ENCODE results near the gene NUP155. TPM values are rescaled to one million over a fixed set of nuclear protein-coding genes. Genes with fewer than 3 reads are reported as not detected.
A peak's percentile ranks its signal among the peaks of the same experiment; 100 is the strongest.
"Not testable (repeated sequence)": the region's sequence is repeated elsewhere in the genome, so short reads cannot be mapped to it uniquely, and the experiment has no call there.

NUP155 gene
- 10 to 100 TPM in 2 of 3 donors, 1 to 10 TPM in 1; 5.8 to 33.4 (median 13.8) TPM for polyA plus RNA-seq

DNA sequence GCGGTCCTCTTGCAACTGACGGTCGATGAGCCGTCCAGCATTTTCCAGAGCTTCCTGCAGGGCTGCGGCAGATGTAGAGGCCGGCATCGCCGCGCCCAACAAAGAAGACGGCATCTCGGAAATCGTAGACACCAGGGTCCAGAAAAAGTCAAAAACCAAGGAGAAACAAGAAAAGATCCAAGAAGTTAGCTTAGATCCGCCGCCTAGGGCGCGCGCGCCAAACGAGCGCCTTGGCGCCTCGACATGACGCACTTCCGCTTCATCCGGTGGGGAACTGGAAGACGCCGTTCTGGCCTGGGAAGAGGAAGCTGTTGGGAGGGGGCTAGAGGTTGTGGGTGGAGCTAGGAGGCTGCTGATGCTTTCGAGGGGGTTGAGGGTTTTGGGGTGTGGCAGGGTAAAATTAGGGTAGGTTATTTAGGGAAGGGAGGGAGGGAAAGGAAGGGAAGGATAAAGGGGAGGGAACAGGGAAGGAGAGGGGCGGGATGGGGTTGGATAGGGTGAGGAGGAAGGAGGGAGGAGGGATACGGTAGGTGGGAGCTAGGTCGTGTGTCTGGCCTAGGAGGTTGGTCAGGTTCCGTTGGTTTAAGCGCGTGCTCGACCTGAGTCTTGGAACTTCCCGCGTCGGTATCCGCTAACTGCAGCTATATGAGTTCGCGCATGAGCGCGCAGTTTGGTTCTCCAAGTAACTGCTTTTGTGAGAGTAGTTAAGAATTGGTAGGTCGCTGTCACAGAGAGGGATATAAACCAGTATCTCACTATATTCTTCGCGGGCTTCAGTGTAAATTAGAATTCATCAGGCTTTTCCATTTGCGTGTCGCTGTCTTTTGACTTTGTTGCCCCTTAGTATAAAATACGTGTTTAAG, at the start of gene NUP155:
Gene NUP155, minus strand, starts transcription at position 243 of the 863 bp plus-strand sequence. Its CDS starts 129 bp downstream, at position 114.
- H3K4me1 Mint-ChIP-seq: peaks cover 32 to 41% of the 10 kb centered on the region in 2 donors
- H3K27me3 Mint-ChIP-seq (ENCODE audit: low read depth in 3 of 3): peaks cover 2 to 7% (median 6%) of the 10 kb centered on the region in 3 donors

GRCh38 chr5:37417347-37417746, 46.4 kb upstream of the NUP155 start:
- Mint-ChIP-seq H3K27me3 (ENCODE audit: low read depth in 3 of 3) (no peaks in the 10 kb centered on the region), H3K4me1 (peaks cover 0 to 2% of the 10 kb centered on the region in 2 donors), H3K27ac (peak overlapping the region in 1 of 6 donors; percentile 34), H3K9me3 (no peaks in the 10 kb centered on the region), H3K4me3 (no peak overlapping the region), H3K36me3 (peaks cover 11 to 20% (median 14%) of the 10 kb centered on the region in 3 donors)
- DNase-seq: no peak

More for the DNA sequence above, at the start of gene NUP155:
- H3K27ac Mint-ChIP-seq: peak within 1 kb of the TSS; percentile 90 to 97 (median 94)
- DNase-seq: peak; percentile 83 to 87 (median 85)
- no peaks in the 10 kb centered on the region for H3K36me3 Mint-ChIP-seq
- H3K9me3 Mint-ChIP-seq: no peaks in the 10 kb centered on the region
- peak within 1 kb of the TSS; percentile 95 to 98 (median 96) for H3K4me3 Mint-ChIP-seq

DNA sequence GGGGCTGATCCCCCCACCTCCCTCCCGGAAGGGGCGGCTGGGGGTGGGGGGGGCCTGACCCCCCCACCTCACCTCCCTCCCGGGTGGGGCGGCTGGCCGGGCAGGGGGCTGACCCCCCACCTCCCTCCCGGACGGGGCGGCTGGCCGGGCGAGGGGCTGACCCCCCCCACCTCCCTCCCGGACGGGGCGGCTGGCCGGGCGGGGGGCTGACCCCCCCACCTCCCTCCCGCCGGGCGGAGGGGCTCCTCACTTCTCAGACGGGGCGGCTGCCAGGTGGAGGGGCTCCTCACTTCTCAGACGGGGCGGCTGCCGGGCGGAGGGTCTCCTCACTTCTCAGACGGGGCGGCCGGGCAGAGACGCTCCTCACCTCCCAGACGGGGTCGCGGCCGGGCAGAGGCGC, 44.5 kb upstream of the NUP155 start:
- DNase-seq; H3K4me1 Mint-ChIP-seq; H3K27ac Mint-ChIP-seq; H3K9me3 Mint-ChIP-seq; H3K27me3 Mint-ChIP-seq (ENCODE audit: low read depth in 3 of 3); H3K4me3 Mint-ChIP-seq: not testable (repeated sequence)
- peaks cover 10 to 20% (median 15%) of the 10 kb centered on the region in 3 donors for H3K36me3 Mint-ChIP-seq

GRCh38 chr5:37412515-37412914, 41.6 kb upstream of the NUP155 start:
- no peak overlapping the region for H3K4me3 Mint-ChIP-seq
- H3K27me3 Mint-ChIP-seq (ENCODE audit: low read depth in 3 of 3): no peaks in the 10 kb centered on the region
- H3K4me1 Mint-ChIP-seq: peaks cover 0 to 2% of the 10 kb centered on the region in 2 donors
- no peaks in the 10 kb centered on the region for H3K9me3 Mint-ChIP-seq
- no peak overlapping the region for H3K27ac Mint-ChIP-seq
- no peak for DNase-seq
- peaks cover 8 to 20% (median 11%) of the 10 kb centered on the region in 3 donors for H3K36me3 Mint-ChIP-seq

- H3K36me3 Mint-ChIP-seq: peaks cover 10 to 28% (median 24%) of the 10 kb centered on the region in 3 donors
- no peaks in the 10 kb centered on the region for H3K27me3 Mint-ChIP-seq (ENCODE audit: low read depth in 3 of 3)
- no peak overlapping the region for H3K4me3 Mint-ChIP-seq
- DNase-seq: no peak
- H3K9me3 Mint-ChIP-seq: no peaks in the 10 kb centered on the region
- no peak overlapping the region for H3K27ac Mint-ChIP-seq
- H3K4me1 Mint-ChIP-seq: no peaks in the 10 kb centered on the region
Observed at GRCh38 chr5:37400501-37400900, 29.6 kb upstream of the NUP155 start.

- Mint-ChIP-seq H3K4me3 (no peak overlapping the region), H3K27me3 (ENCODE audit: low read depth in 3 of 3) (no peaks in the 10 kb centered on the region), H3K36me3 (peaks cover 17 to 37% (median 23%) of the 10 kb centered on the region in 3 donors), H3K9me3 (no peaks in the 10 kb centered on the region), H3K27ac (peak overlapping the region in 1 of 6 donors; percentile 8), H3K4me1 (peaks cover 1 to 6% of the 10 kb centered on the region in 2 donors)
- no peak for DNase-seq
Observed at GRCh38 chr5:37396352-37396751, 25.4 kb upstream of the NUP155 start.

GRCh38 chr5:37391591-37391990, 20.7 kb upstream of the NUP155 start:
- Mint-ChIP-seq H3K4me3 (no peak overlapping the region), H3K36me3 (peaks cover 12 to 22% (median 15%) of the 10 kb centered on the region in 3 donors), H3K4me1 (peaks cover 6 to 18% of the 10 kb centered on the region in 2 donors), H3K27ac (no peak overlapping the region), H3K9me3 (no peaks in the 10 kb centered on the region), H3K27me3 (ENCODE audit: low read depth in 3 of 3) (no peaks in the 10 kb centered on the region)
- no peak for DNase-seq

DNA sequence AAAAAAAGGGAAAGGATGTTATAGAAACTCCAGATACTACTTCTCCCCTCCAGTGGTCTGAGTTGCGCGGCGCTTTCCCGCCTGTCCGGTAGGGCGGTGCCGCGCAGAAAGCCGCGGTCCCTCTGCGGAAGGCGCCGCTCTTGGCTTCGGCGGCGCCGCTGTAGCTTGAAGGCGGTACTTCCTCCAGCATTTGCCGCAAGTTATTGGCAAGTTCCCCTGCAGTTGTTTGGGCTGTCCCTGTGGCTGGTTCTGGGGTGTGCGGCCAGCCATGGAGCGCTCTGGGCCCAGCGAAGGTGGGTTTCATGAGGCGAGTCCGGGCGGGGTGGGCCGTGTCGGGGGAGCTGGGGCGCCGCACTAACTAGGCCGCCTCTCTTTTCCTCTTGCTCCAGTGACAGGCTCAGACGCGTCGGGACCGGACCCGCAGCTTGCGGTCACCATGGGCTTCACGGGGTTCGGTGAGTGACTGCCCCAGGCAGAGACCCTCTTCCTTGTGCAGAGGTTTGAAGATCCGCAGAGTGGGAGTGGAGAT, 8.3 kb upstream of the NUP155 start, which contains the start of gene WDR70:
Gene WDR70, plus strand, starts transcription at position 219 of the 529 bp plus-strand sequence. Its CDS starts 50 bp downstream, at position 269.
- Mint-ChIP-seq H3K4me3 (peak within 1 kb of the TSS; percentile 91 to 96 (median 93)), H3K27ac (peak within 1 kb of the TSS; percentile 77 to 90 (median 82)), H3K4me1 (peaks cover 12 to 20% of the 10 kb centered on the region in 2 donors)
- H3K36me3 Mint-ChIP-seq; H3K27me3 Mint-ChIP-seq (ENCODE audit: low read depth in 3 of 3); H3K9me3 Mint-ChIP-seq: not testable (repeated sequence)
- DNase-seq: peak; percentile 74 to 82 (median 78)

DNA sequence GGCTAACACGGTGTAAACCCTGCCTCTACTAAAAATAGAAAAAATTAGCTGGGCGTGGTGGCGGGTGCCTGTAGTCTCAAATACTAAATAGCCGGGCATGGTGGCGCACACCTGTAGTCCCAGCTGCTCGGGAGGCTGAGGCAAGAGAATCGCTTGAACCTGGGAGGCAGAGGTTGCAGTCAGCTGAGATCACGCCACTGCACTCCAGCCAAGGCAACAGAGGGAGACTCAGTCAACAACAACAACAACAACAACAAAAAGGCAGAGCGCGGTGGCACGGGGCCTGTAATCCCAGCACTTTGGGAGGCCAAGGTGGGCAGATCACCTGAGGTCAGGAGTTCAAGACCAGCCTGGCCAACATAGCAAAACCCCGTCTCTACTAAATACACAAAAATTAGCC, 7.2 kb upstream of the NUP155 start:
- not testable (repeated sequence) for DNase-seq; H3K36me3 Mint-ChIP-seq; H3K9me3 Mint-ChIP-seq; H3K27ac Mint-ChIP-seq; H3K27me3 Mint-ChIP-seq (ENCODE audit: low read depth in 3 of 3)
- peak overlapping the region; percentile 13 to 66 (median 63) for H3K4me3 Mint-ChIP-seq
- peaks cover 12 to 20% of the 10 kb centered on the region in 2 donors for H3K4me1 Mint-ChIP-seq

GRCh38 chr5:37375091-37375490, 4.2 kb upstream of the NUP155 start:
- Mint-ChIP-seq H3K4me1 (peaks cover 21 to 31% of the 10 kb centered on the region in 2 donors), H3K9me3 (no peaks in the 10 kb centered on the region), H3K27me3 (ENCODE audit: low read depth in 3 of 3) (peaks cover 2 to 12% (median 9%) of the 10 kb centered on the region in 3 donors), H3K27ac (no peak overlapping the region), H3K4me3 (no peak overlapping the region), H3K36me3 (no peaks in the 10 kb centered on the region)
- no peak for DNase-seq

DNA sequence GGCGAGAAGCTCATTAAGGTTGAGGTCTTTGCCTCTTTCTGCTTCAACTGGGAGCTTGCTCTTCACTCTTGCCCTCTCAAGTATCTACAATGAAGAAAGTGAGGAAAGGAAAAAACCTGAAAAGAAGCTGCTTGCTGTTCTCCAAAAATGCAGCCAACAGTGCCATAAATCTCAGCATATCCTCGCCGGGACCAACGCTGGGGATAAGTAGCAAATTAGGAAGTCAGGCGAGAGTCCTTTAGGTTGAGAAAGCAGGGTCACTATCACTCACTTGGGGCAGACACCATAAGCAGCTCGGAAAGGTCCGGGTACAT, 399 bp downstream of the NUP155 start:
- no peak for DNase-seq
- Mint-ChIP-seq H3K27ac (peak overlapping the region; percentile 90 to 97 (median 94)), H3K4me1 (peaks cover 36 to 46% of the 10 kb centered on the region in 2 donors), H3K9me3 (no peaks in the 10 kb centered on the region), H3K4me3 (peak overlapping the region; percentile 95 to 98 (median 96)), H3K36me3 (no peaks in the 10 kb centered on the region), H3K27me3 (ENCODE audit: low read depth in 3 of 3) (peaks cover 2 to 7% (median 6%) of the 10 kb centered on the region in 3 donors)

- Mint-ChIP-seq H3K36me3 (peaks cover 8 to 14% (median 8%) of the 10 kb centered on the region in 3 donors), H3K27me3 (ENCODE audit: low read depth in 3 of 3) (no peaks in the 10 kb centered on the region), H3K9me3 (no peaks in the 10 kb centered on the region), H3K27ac (no peak overlapping the region), H3K4me1 (no peaks in the 10 kb centered on the region), H3K4me3 (no peak overlapping the region)
- DNase-seq: no peak
Observed at GRCh38 chr5:37355161-37355560, 15.7 kb downstream of the NUP155 start.

DNA sequence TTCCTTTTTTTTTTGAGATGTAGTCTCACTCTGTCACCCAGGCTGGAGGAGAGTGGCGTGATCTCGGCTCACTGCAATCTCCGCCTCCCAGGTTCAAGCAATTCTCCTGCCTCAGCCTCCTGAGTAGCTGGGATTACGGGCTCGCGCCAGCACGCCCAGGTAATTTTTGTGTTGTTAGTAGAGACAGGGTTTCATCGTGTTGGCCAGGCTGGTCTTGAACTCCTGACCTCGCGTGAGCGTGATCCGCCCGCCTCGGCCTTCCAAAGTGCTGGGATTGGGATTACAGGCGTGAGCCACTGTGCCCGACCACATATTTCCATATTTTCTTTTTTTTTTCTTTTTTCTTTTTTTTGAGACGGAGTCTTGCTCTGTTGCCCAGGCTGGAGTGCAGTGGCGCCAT, 28.2 kb downstream of the NUP155 start:
- peaks cover 4 to 30% (median 16%) of the 10 kb centered on the region in 3 donors for H3K36me3 Mint-ChIP-seq
- DNase-seq; H3K4me1 Mint-ChIP-seq; H3K27ac Mint-ChIP-seq; H3K4me3 Mint-ChIP-seq; H3K27me3 Mint-ChIP-seq (ENCODE audit: low read depth in 3 of 3); H3K9me3 Mint-ChIP-seq: not testable (repeated sequence)

DNA sequence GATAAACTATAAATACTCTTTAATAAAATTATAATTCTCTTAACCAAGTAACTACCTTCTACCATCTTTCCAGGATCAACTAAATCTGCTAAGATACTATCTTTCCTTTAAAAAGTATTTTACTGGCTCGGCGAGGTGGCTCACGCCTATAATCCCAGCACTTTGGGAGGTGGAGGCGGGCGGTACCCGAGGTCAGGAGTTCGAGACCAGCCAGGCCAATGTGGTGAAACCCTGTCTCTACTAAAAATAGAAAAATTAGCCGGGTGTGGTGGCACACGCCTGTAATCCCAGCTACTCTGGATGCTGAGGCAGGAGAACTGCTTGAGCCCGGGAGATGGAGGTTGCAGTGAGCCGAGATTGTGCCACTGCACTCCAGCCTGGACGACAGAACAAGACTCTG, 36.2 kb downstream of the NUP155 start:
- peaks cover 10 to 25% (median 18%) of the 10 kb centered on the region in 3 donors for H3K36me3 Mint-ChIP-seq
- H3K4me3 Mint-ChIP-seq; H3K9me3 Mint-ChIP-seq; H3K27me3 Mint-ChIP-seq (ENCODE audit: low read depth in 3 of 3); H3K27ac Mint-ChIP-seq; H3K4me1 Mint-ChIP-seq; DNase-seq: not testable (repeated sequence)

Measured in immature natural killer cell (primary cell).